HG03280 (cell line): ENCODE data around the gene CKS1B.
A peak's percentile ranks its signal among the peaks of the same experiment; 100 is the strongest.

ENCODE experiments used
- ATAC-seq: cut with Tn5 transposase; IDR thresholded peaks from one replicate; pipeline ENCODE4 v1.9.1; 2021; ENCODE audit warnings: mild to moderate bottlenecking, moderate library complexity; ENCODE audit not compliant: unreplicated experiment

The CKS1B gene

GRCh38 chr1:155000411-155000725 lies 25.9 kb downstream of the CKS1B start:
- no peak for ATAC-seq

- ATAC-seq = peak; percentile 36
Measured at GRCh38 chr1:155000726-155001424, 26.4 kb downstream of the CKS1B start.

- ATAC-seq = no peak
Measured at GRCh38 chr1:155001425-155001674, 26.9 kb downstream of the CKS1B start.

- peak; percentile 59 for ATAC-seq
Measured at GRCh38 chr1:155001675-155002463, 27.4 kb downstream of the CKS1B start.

- no peak for ATAC-seq
Measured at GRCh38 chr1:155002464-155003226, 28.2 kb downstream of the CKS1B start, which contains the start of gene ZBTB7B. TSS of gene ZBTB7B (plus strand) at chr1:155002802. CDS start at chr1:155014661, 11,859 bp downstream.

- no peak for ATAC-seq
Measured at GRCh38 chr1:155003227-155003765, 28.8 kb downstream of the CKS1B start.

- ATAC-seq = no peak
Measured at GRCh38 chr1:155003766-155004351, 29.4 kb downstream of the CKS1B start.

GRCh38 chr1:155004352-155005075 lies 30.0 kb downstream of the CKS1B start:
- ATAC-seq = no peak

- no peak for ATAC-seq
Measured at GRCh38 chr1:155005076-155006011, 30.9 kb downstream of the CKS1B start.

- ATAC-seq = no peak
Measured at GRCh38 chr1:155006601-155007101, 32.2 kb downstream of the CKS1B start.

GRCh38 chr1:155007251-155007828 lies 32.9 kb downstream of the CKS1B start:
- ATAC-seq = no peak

GRCh38 chr1:155008015-155008941 lies 33.8 kb downstream of the CKS1B start:
- no peak for ATAC-seq

- ATAC-seq = no peak
Measured at GRCh38 chr1:155009221-155009711, 34.8 kb downstream of the CKS1B start.

- ATAC-seq = no peak
Measured at GRCh38 chr1:155009742-155010141, 35.3 kb downstream of the CKS1B start.

GRCh38 chr1:155010211-155010918 lies 35.9 kb downstream of the CKS1B start:
- no peak for ATAC-seq

- no peak for ATAC-seq
Measured at GRCh38 chr1:155011004-155011416, 36.5 kb downstream of the CKS1B start.

GRCh38 chr1:155011437-155012025 lies 37.0 kb downstream of the CKS1B start:
- no peak for ATAC-seq
